ENCODE results near the gene SMOC2. TPM values are rescaled to one million over a fixed set of nuclear protein-coding genes. Genes with fewer than 3 reads are reported as not detected.

Gene SMOC2
- total and polyA plus RNA-seq, 4 donors = 203 to 369 (median 266) TPM

GRCh38 chr6:168403370-168404005, 37.5 kb upstream of the SMOC2 start:
- DNase-seq = no peak

GRCh38 chr6:168404560-168404959, 36.4 kb upstream of the SMOC2 start:
- ATAC-seq (ENCODE audit: low FRiP score) = no peak
- WGBS, 2 donors = 95 to 100% methylated on average over 1 of the region's 1 CpG

More at GRCh38 chr6:168403370-168404005, 37.5 kb upstream of the SMOC2 start:
- no peak for ATAC-seq (ENCODE audit: low FRiP score)
- Histone ChIP-seq H3K4me3 (ENCODE audit: low read length in 2 of 2) (no peak overlapping the region), H3K27me3 (ENCODE audit: control insufficient read depth in 1 of 2, insufficient read depth in 2 of 2, low read length in 1 of 2) (no peaks in the 10 kb centered on the region), H3K4me1 (ENCODE audit: control insufficient read depth in 1 of 2, insufficient read depth in 2 of 2, low read length in 2 of 2) (no peaks in the 10 kb centered on the region), H3K27ac (ENCODE audit: low read depth in 1 of 2, low read length in 2 of 2) (no peak overlapping the region), H3K36me3 (ENCODE audit: control insufficient read depth in 1 of 2, insufficient read depth in 2 of 2, low read length in 1 of 2) (no peaks in the 10 kb centered on the region), H3K9me3 (ENCODE audit: control insufficient read depth, low read length) (peaks cover 1% of the 10 kb centered on the region)
- whole genome bisulfite sequencing, 2 donors = 85 to 87% methylated on average over 9 of the region's 9 CpGs
- intact Hi-C loops (cut with DNase I) = no loop called here

GRCh38 chr6:168407842-168408241, 33.1 kb upstream of the SMOC2 start:
- intact Hi-C loops (cut with DNase I) = no loop called here
- no peaks in the 10 kb centered on the region for H3K4me1 ChIP-seq (ENCODE audit: control insufficient read depth in 1 of 2, insufficient read depth in 2 of 2, low read length in 2 of 2)
- no peak overlapping the region for H3K4me3 ChIP-seq (ENCODE audit: low read length in 2 of 2)
- no peaks in the 10 kb centered on the region for H3K36me3 ChIP-seq (ENCODE audit: control insufficient read depth in 1 of 2, insufficient read depth in 2 of 2, low read length in 1 of 2)
- DNase-seq = peak in 1 of 2 donors; percentile 62
- no peak for ATAC-seq (ENCODE audit: low FRiP score)
- H3K27me3 ChIP-seq (ENCODE audit: control insufficient read depth in 1 of 2, insufficient read depth in 2 of 2, low read length in 1 of 2) = no peaks in the 10 kb centered on the region
- WGBS, 2 donors = 87 to 94% methylated on average over 8 of the region's 8 CpGs
- H3K9me3 ChIP-seq (ENCODE audit: control insufficient read depth, low read length) = no peaks in the 10 kb centered on the region
- H3K27ac ChIP-seq (ENCODE audit: low read depth in 1 of 2, low read length in 2 of 2) = no peak overlapping the region

More at GRCh38 chr6:168404560-168404959, 36.4 kb upstream of the SMOC2 start:
- H3K4me1 ChIP-seq (ENCODE audit: control insufficient read depth in 1 of 2, insufficient read depth in 2 of 2, low read length in 2 of 2) = no peaks in the 10 kb centered on the region
- H3K27me3 ChIP-seq (ENCODE audit: control insufficient read depth in 1 of 2, insufficient read depth in 2 of 2, low read length in 1 of 2) = no peaks in the 10 kb centered on the region
- H3K27ac ChIP-seq (ENCODE audit: low read depth in 1 of 2, low read length in 2 of 2) = no peak overlapping the region
- DNase-seq = no peak
- H3K36me3 ChIP-seq (ENCODE audit: control insufficient read depth in 1 of 2, insufficient read depth in 2 of 2, low read length in 1 of 2) = no peaks in the 10 kb centered on the region
- H3K4me3 ChIP-seq (ENCODE audit: low read length in 2 of 2) = no peak overlapping the region
- intact Hi-C loops (cut with DNase I) = no loop called here
- peaks cover 1% of the 10 kb centered on the region for H3K9me3 ChIP-seq (ENCODE audit: control insufficient read depth, low read length)

- intact Hi-C loops (cut with DNase I) = no loop called here
- Histone ChIP-seq H3K27ac (ENCODE audit: low read depth in 1 of 2, low read length in 2 of 2) (no peak overlapping the region), H3K36me3 (ENCODE audit: control insufficient read depth in 1 of 2, insufficient read depth in 2 of 2, low read length in 1 of 2) (no peaks in the 10 kb centered on the region), H3K27me3 (ENCODE audit: control insufficient read depth in 1 of 2, insufficient read depth in 2 of 2, low read length in 1 of 2) (no peaks in the 10 kb centered on the region), H3K4me1 (ENCODE audit: control insufficient read depth in 1 of 2, insufficient read depth in 2 of 2, low read length in 2 of 2) (no peaks in the 10 kb centered on the region), H3K9me3 (ENCODE audit: control insufficient read depth, low read length) (no peaks in the 10 kb centered on the region), H3K4me3 (ENCODE audit: low read length in 2 of 2) (no peak overlapping the region)
- no peak for ATAC-seq (ENCODE audit: low FRiP score)
- WGBS, 2 donors = 85 to 93% methylated on average over 13 of the region's 13 CpGs
- no peak for DNase-seq
These were observed 32.4 kb upstream of the SMOC2 start for GRCh38 chr6:168408504-168409136.

GRCh38 chr6:168410035-168410434, 30.9 kb upstream of the SMOC2 start:
- intact Hi-C loops (cut with DNase I) = no loop called here
- Histone ChIP-seq H3K27me3 (ENCODE audit: control insufficient read depth in 1 of 2, insufficient read depth in 2 of 2, low read length in 1 of 2) (no peaks in the 10 kb centered on the region), H3K9me3 (ENCODE audit: control insufficient read depth, low read length) (no peaks in the 10 kb centered on the region), H3K36me3 (ENCODE audit: control insufficient read depth in 1 of 2, insufficient read depth in 2 of 2, low read length in 1 of 2) (no peaks in the 10 kb centered on the region), H3K4me1 (ENCODE audit: control insufficient read depth in 1 of 2, insufficient read depth in 2 of 2, low read length in 2 of 2) (no peaks in the 10 kb centered on the region), H3K27ac (ENCODE audit: low read depth in 1 of 2, low read length in 2 of 2) (no peak overlapping the region), H3K4me3 (ENCODE audit: low read length in 2 of 2) (no peak overlapping the region)
- 71 to 76% methylated on average over 8 of the region's 8 CpGs for WGBS, 2 donors
- peak in 1 of 2 donors; percentile 74 for DNase-seq
- ATAC-seq (ENCODE audit: low FRiP score) = no peak

- intact Hi-C loops (cut with DNase I) = no loop called here
- Histone ChIP-seq H3K27me3 (ENCODE audit: control insufficient read depth in 1 of 2, insufficient read depth in 2 of 2, low read length in 1 of 2) (no peaks in the 10 kb centered on the region), H3K27ac (ENCODE audit: low read depth in 1 of 2, low read length in 2 of 2) (no peak overlapping the region), H3K4me3 (ENCODE audit: low read length in 2 of 2) (no peak overlapping the region), H3K9me3 (ENCODE audit: control insufficient read depth, low read length) (no peaks in the 10 kb centered on the region), H3K4me1 (ENCODE audit: control insufficient read depth in 1 of 2, insufficient read depth in 2 of 2, low read length in 2 of 2) (no peaks in the 10 kb centered on the region), H3K36me3 (ENCODE audit: control insufficient read depth in 1 of 2, insufficient read depth in 2 of 2, low read length in 1 of 2) (no peaks in the 10 kb centered on the region)
- ATAC-seq (ENCODE audit: low FRiP score) = peak; percentile 19
- peak in 1 of 2 donors; percentile 76 for DNase-seq
- WGBS, 2 donors = 19 to 30% methylated on average over 19 of the region's 19 CpGs
These were observed 30.4 kb upstream of the SMOC2 start for GRCh38 chr6:168410554-168411011.

GRCh38 chr6:168411130-168411529, 29.9 kb upstream of the SMOC2 start:
- Histone ChIP-seq H3K27ac (ENCODE audit: low read depth in 1 of 2, low read length in 2 of 2) (no peak overlapping the region), H3K4me3 (ENCODE audit: low read length in 2 of 2) (no peak overlapping the region), H3K27me3 (ENCODE audit: control insufficient read depth in 1 of 2, insufficient read depth in 2 of 2, low read length in 1 of 2) (no peaks in the 10 kb centered on the region), H3K9me3 (ENCODE audit: control insufficient read depth, low read length) (no peaks in the 10 kb centered on the region), H3K4me1 (ENCODE audit: control insufficient read depth in 1 of 2, insufficient read depth in 2 of 2, low read length in 2 of 2) (no peaks in the 10 kb centered on the region), H3K36me3 (ENCODE audit: control insufficient read depth in 1 of 2, insufficient read depth in 2 of 2, low read length in 1 of 2) (no peaks in the 10 kb centered on the region)
- intact Hi-C loops (cut with DNase I) = no loop called here
- peak; percentile 49 for ATAC-seq (ENCODE audit: low FRiP score)
- DNase-seq = peak in 1 of 2 donors; percentile 72
- WGBS, 2 donors = 97 to 98% methylated on average over 21 of the region's 21 CpGs

GRCh38 chr6:168411793-168412192, 29.2 kb upstream of the SMOC2 start:
- Histone ChIP-seq H3K27me3 (ENCODE audit: control insufficient read depth in 1 of 2, insufficient read depth in 2 of 2, low read length in 1 of 2) (no peaks in the 10 kb centered on the region), H3K36me3 (ENCODE audit: control insufficient read depth in 1 of 2, insufficient read depth in 2 of 2, low read length in 1 of 2) (no peaks in the 10 kb centered on the region), H3K4me3 (ENCODE audit: low read length in 2 of 2) (no peak overlapping the region), H3K9me3 (ENCODE audit: control insufficient read depth, low read length) (no peaks in the 10 kb centered on the region), H3K27ac (ENCODE audit: low read depth in 1 of 2, low read length in 2 of 2) (no peak overlapping the region), H3K4me1 (ENCODE audit: control insufficient read depth in 1 of 2, insufficient read depth in 2 of 2, low read length in 2 of 2) (no peaks in the 10 kb centered on the region)
- ATAC-seq (ENCODE audit: low FRiP score) (no peak), DNase-seq (no peak)
- intact Hi-C loops (cut with DNase I) = no loop called here
- WGBS, 2 donors = 94% methylated on average over 28 of the region's 28 CpGs

GRCh38 chr6:168412456-168412855, 28.5 kb upstream of the SMOC2 start:
- Histone ChIP-seq H3K4me3 (ENCODE audit: low read length in 2 of 2) (no peak overlapping the region), H3K27me3 (ENCODE audit: control insufficient read depth in 1 of 2, insufficient read depth in 2 of 2, low read length in 1 of 2) (no peaks in the 10 kb centered on the region), H3K4me1 (ENCODE audit: control insufficient read depth in 1 of 2, insufficient read depth in 2 of 2, low read length in 2 of 2) (no peaks in the 10 kb centered on the region), H3K9me3 (ENCODE audit: control insufficient read depth, low read length) (no peaks in the 10 kb centered on the region), H3K27ac (ENCODE audit: low read depth in 1 of 2, low read length in 2 of 2) (no peak overlapping the region), H3K36me3 (ENCODE audit: control insufficient read depth in 1 of 2, insufficient read depth in 2 of 2, low read length in 1 of 2) (no peaks in the 10 kb centered on the region)
- intact Hi-C loops (cut with DNase I) = no loop called here
- ATAC-seq (ENCODE audit: low FRiP score) = no peak
- DNase-seq = no peak
- 98 to 99% methylated on average over 18 of the region's 18 CpGs for WGBS, 2 donors
